ENCODE data around the gene AMFR. TPM values are rescaled to one million over a fixed set of nuclear protein-coding genes. Genes with fewer than 3 reads are reported as not detected.

AMFR gene
- polyA plus RNA-seq, 1 donor (not counting 4 experiments of a cell fraction or from before 2014, with no cell fraction given): 36.9 TPM

- H3K36me3 ChIP-seq (ENCODE audit: control insufficient read depth in 2 of 2, extremely low read depth in 1 of 2, insufficient read depth in 2 of 2, low read length in 2 of 2): no peaks in the 10 kb centered on the region
- H3K4me2 ChIP-seq (ENCODE audit: control insufficient read depth, extremely low read depth, insufficient read depth, low read depth, low read length): peak overlapping the region; percentile 73
- dilution Hi-C loops (cut with MboI; ENCODE audit: extremely low pct_ligation_motif_present, low sequenced_read_pairs): no loop called here
- no peaks in the 10 kb centered on the region for H3K9me3 ChIP-seq (ENCODE audit: control insufficient read depth, low read depth, low read length)
- peak overlapping the region; percentile 74 for H3K9ac ChIP-seq (ENCODE audit: control insufficient read depth, extremely low read depth, insufficient read depth, low read length)
- no peaks in the 10 kb centered on the region for H3K9me1 ChIP-seq (ENCODE audit: control insufficient read depth, extremely low read depth, insufficient read depth, low read length)
- TF ChIP-seq EZH2 (IDR thresholded peaks at IDR 0.05; ENCODE audit: low read length) (no peak), CTCF (optimal IDR thresholded peaks at IDR 0.05 in 1 of 3, IDR thresholded peaks at IDR 0.05 in 1 of 3, conservative IDR thresholded peaks at IDR 0.05 in 1 of 3; ENCODE audit: extremely low read depth in 1 of 3, insufficient read depth in 2 of 3, low read length in 3 of 3) (no peak)
- peak overlapping the region; percentile 70 for H3K27ac ChIP-seq (ENCODE audit: control insufficient read depth, insufficient read depth, low read length)
- peaks cover 48% of the 10 kb centered on the region for H3K79me2 ChIP-seq (ENCODE audit: control insufficient read depth, insufficient read depth, low read length)
- H3K4me3 ChIP-seq (ENCODE audit: control insufficient read depth in 2 of 3, extremely low read depth in 1 of 3, insufficient read depth in 2 of 3, low read depth in 1 of 3, low read length in 3 of 3): peak overlapping the region; percentile 63 to 75 (median 73)
- H2AFZ ChIP-seq (ENCODE audit: control insufficient read depth, low read length): no peak overlapping the region
- FAIRE-seq (peak; percentile 62), DNase-seq (ENCODE audit: low read depth, low spot score) (no peak)
- peaks cover 32% of the 10 kb centered on the region for H3K4me1 ChIP-seq (ENCODE audit: control insufficient read depth, extremely low read depth, insufficient read depth, low read length)
- H3K27me3 ChIP-seq (ENCODE audit: control insufficient read depth, extremely low read depth, insufficient read depth, low read length): no peaks in the 10 kb centered on the region
- H4K20me1 ChIP-seq (ENCODE audit: control insufficient read depth, extremely low read depth, insufficient read depth, low read length): no peaks in the 10 kb centered on the region
Observed at GRCh38 chr16:56423584-56424403, 1.6 kb downstream of the AMFR start.

GRCh38 chr16:56422896-56423441, 2.4 kb downstream of the AMFR start:
- peaks cover 55% of the 10 kb centered on the region for H3K79me2 ChIP-seq (ENCODE audit: control insufficient read depth, insufficient read depth, low read length)
- no peaks in the 10 kb centered on the region for H3K9me3 ChIP-seq (ENCODE audit: control insufficient read depth, low read depth, low read length)
- no peak overlapping the region for H3K27ac ChIP-seq (ENCODE audit: control insufficient read depth, insufficient read depth, low read length)
- peaks cover 32% of the 10 kb centered on the region for H3K4me1 ChIP-seq (ENCODE audit: control insufficient read depth, extremely low read depth, insufficient read depth, low read length)
- no peak overlapping the region for H2AFZ ChIP-seq (ENCODE audit: control insufficient read depth, low read length)
- no peaks in the 10 kb centered on the region for H3K36me3 ChIP-seq (ENCODE audit: control insufficient read depth in 2 of 2, extremely low read depth in 1 of 2, insufficient read depth in 2 of 2, low read length in 2 of 2)
- DNase-seq (ENCODE audit: low read depth, low spot score) (no peak), FAIRE-seq (no peak)
- H3K9ac ChIP-seq (ENCODE audit: control insufficient read depth, extremely low read depth, insufficient read depth, low read length): no peak overlapping the region
- H3K4me3 ChIP-seq (ENCODE audit: control insufficient read depth in 2 of 3, extremely low read depth in 1 of 3, insufficient read depth in 2 of 3, low read depth in 1 of 3, low read length in 3 of 3): peak overlapping the region in 1 of 3 experiments; percentile 39
- H4K20me1 ChIP-seq (ENCODE audit: control insufficient read depth, extremely low read depth, insufficient read depth, low read length): no peaks in the 10 kb centered on the region
- dilution Hi-C loops (cut with MboI; ENCODE audit: extremely low pct_ligation_motif_present, low sequenced_read_pairs): no loop called here
- H3K27me3 ChIP-seq (ENCODE audit: control insufficient read depth, extremely low read depth, insufficient read depth, low read length): no peaks in the 10 kb centered on the region
- no peaks in the 10 kb centered on the region for H3K9me1 ChIP-seq (ENCODE audit: control insufficient read depth, extremely low read depth, insufficient read depth, low read length)
- TF ChIP-seq CTCF (optimal IDR thresholded peaks at IDR 0.05 in 1 of 3, IDR thresholded peaks at IDR 0.05 in 1 of 3, conservative IDR thresholded peaks at IDR 0.05 in 1 of 3; ENCODE audit: extremely low read depth in 1 of 3, insufficient read depth in 2 of 3, low read length in 3 of 3) (no peak), EZH2 (IDR thresholded peaks at IDR 0.05; ENCODE audit: low read length) (no peak)
- peak overlapping the region; percentile 33 for H3K4me2 ChIP-seq (ENCODE audit: control insufficient read depth, extremely low read depth, insufficient read depth, low read depth, low read length)

All from keratinocyte (primary cell).